ENCODE results near the gene SLC4A4.

DNA sequence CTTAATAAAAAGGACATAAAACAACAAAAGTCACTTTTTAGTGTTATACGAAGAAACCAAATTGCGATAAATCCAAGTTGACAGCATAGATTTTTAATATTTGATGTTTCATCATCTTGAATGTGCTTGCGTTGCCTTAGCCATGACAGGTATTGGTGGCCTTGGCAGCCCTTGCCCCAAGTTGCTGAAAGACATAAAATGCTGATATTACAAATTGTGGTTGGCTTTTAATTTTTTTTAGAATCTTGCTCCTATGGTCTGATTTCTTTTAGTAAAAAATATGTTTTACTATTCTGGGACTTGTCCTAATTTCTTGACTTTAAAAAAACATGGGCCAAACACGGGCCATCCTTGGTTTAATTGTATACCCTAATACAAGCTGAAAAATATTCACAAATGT lies 122.6 kb downstream of the SLC4A4 start:
- TF ChIP-seq, protein P1, sequence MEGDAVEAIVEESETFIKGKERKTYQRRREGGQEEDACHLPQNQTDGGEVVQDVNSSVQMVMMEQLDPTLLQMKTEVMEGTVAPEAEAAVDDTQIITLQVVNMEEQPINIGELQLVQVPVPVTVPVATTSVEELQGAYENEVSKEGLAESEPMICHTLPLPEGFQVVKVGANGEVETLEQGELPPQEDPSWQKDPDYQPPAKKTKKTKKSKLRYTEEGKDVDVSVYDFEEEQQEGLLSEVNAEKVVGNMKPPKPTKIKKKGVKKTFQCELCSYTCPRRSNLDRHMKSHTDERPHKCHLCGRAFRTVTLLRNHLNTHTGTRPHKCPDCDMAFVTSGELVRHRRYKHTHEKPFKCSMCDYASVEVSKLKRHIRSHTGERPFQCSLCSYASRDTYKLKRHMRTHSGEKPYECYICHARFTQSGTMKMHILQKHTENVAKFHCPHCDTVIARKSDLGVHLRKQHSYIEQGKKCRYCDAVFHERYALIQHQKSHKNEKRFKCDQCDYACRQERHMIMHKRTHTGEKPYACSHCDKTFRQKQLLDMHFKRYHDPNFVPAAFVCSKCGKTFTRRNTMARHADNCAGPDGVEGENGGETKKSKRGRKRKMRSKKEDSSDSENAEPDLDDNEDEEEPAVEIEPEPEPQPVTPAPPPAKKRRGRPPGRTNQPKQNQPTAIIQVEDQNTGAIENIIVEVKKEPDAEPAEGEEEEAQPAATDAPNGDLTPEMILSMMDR (IDR thresholded peaks at IDR 0.05; ENCODE audit: poor library complexity), result no peak
- no peak for TF ChIP-seq EZH2phosphoT487 (IDR thresholded peaks at IDR 0.05; ENCODE audit: low read depth, severe bottlenecking, unreplicated experiment)
- TF ChIP-seq EZH2 (IDR thresholded peaks at IDR 0.05; ENCODE audit: borderline replicate concordance), result no peak
